Neural progenitor cell (in vitro differentiated cells): ENCODE data around the gene FAM151A. TPM values are rescaled to one million over a fixed set of nuclear protein-coding genes. Genes with fewer than 3 reads are reported as not detected.
"Not testable (repeated sequence)": the region's sequence is repeated elsewhere in the genome, so short reads cannot be mapped to it uniquely, and the experiment has no call there.

Experiments
- DNase-seq: peaks from one replicate; pipeline ENCODE4 v3.0.0-alpha.2; 2016; ENCODE audit warnings: low spot score
- H2AFZ ChIP-seq: fragments of 200-600 bp; sonication (generic); replicated peaks from 2 replicates; pipeline ENCODE4 v1.6.1; 2016; ENCODE audit warnings: antibody characterized with exemption
- H3F3A ChIP-seq: fragments of 200-600 bp; sonication (generic); 2 replicates; pipeline ENCODE4 v1.6.1; 2016; ENCODE audit warnings: antibody characterized with exemption, low read depth
- H3K27ac ChIP-seq: fragments of 200-600 bp; sonication (generic); 2 replicates; pipeline ENCODE4 v1.5.1; 2016; ENCODE audit warnings: mild to moderate bottlenecking
- H3K27me3 ChIP-seq: fragments of 200-600 bp; sonication (generic); 2 replicates; pipeline ENCODE4 v1.6.1; 2016; ENCODE audit warnings: mild to moderate bottlenecking, moderate library complexity
- H3K36me3 ChIP-seq: fragments of 200-600 bp; sonication (generic); 2 replicates; pipeline ENCODE4 v1.5.1; 2016
- H3K4me1 ChIP-seq: fragments of 200-600 bp; sonication (generic); 2 replicates; pipeline ENCODE4 v1.6.1; 2016; ENCODE audit warnings: mixed run types
- H3K4me2 ChIP-seq: fragments of 200-600 bp; sonication (generic); 2 replicates; pipeline ENCODE4 v1.6.1; 2016
- H3K4me3 ChIP-seq: fragments of 200-600 bp; sonication (generic); 2 replicates; pipeline ENCODE4 v1.5.1; 2016
- H3K79me2 ChIP-seq: fragments of 200-600 bp; sonication (generic); 2 replicates; pipeline ENCODE4 v1.6.1; 2016; ENCODE audit warnings: low read depth
- H3K9ac ChIP-seq: fragments of 200-600 bp; sonication (generic); 2 replicates; pipeline ENCODE4 v1.6.1; 2016
- H3K9me3 ChIP-seq: fragments of 200-600 bp; sonication (generic); 2 replicates; pipeline ENCODE4 v1.5.1; 2016; ENCODE audit warnings: low read depth
- H4K20me1 ChIP-seq: fragments of 200-600 bp; sonication (generic); 2 replicates; pipeline ENCODE4 v1.6.1; 2016; ENCODE audit warnings: low read depth
- H3K27ac Mint-ChIP-seq: 3 replicates; pipeline ENCODE4 v1.8.0; 2021; ENCODE audit warnings: mixed read lengths
- H3K27me3 Mint-ChIP-seq: 2 replicates; pipeline ENCODE4 v1.8.0; 2022; ENCODE audit warnings: low read depth, mild to moderate bottlenecking, inconsistent platforms, moderate library complexity, mixed read lengths; ENCODE audit not compliant: insufficient read depth
- H3K36me3 Mint-ChIP-seq: 3 replicates; pipeline ENCODE4 v1.8.0; 2021; ENCODE audit warnings: mixed read lengths
- H3K4me1 Mint-ChIP-seq: 3 replicates; pipeline ENCODE4 v1.8.0; 2021; ENCODE audit warnings: mixed read lengths
- H3K4me3 Mint-ChIP-seq: 3 replicates; pipeline ENCODE4 v1.8.0; 2021; ENCODE audit warnings: mild to moderate bottlenecking, moderate library complexity, mixed read lengths
- H3K9me3 Mint-ChIP-seq: 3 replicates; pipeline ENCODE4 v1.8.0; 2020; ENCODE audit warnings: mixed read lengths
- EZH2 ChIP-seq: fragments of 200-600 bp; sonication (generic); IDR thresholded peaks from 2 replicates; pipeline ENCODE4 v1.6.1; 2017; ENCODE audit warnings: antibody characterized with exemption, mild to moderate bottlenecking, moderate library complexity
- EZH2phosphoT487 ChIP-seq: fragments of 200-600 bp; sonication (generic); IDR thresholded peaks from 2 replicates; pipeline ENCODE4 v1.6.1; 2017; ENCODE audit warnings: antibody characterized with exemption
- total RNA-seq: library from RNA; depleted of rRNA; stranded (reverse); fragments of >200 nt; gene quantifications from 2 replicates; pipeline ENCODE4 v1.2.3, GENCODE V29; 2015; ENCODE audit warnings: low replicate concordance
- TF ChIP-seq, protein P1 (sequence below): fragments of 200-600 bp; sonication (generic); IDR thresholded peaks from 2 replicates; pipeline ENCODE4 v1.5.1; 2017; ENCODE audit warnings: antibody characterized with exemption, mild to moderate bottlenecking

FAM151A gene
- total RNA-seq, 1 donor from 2014 or later, result not detected

DNA sequence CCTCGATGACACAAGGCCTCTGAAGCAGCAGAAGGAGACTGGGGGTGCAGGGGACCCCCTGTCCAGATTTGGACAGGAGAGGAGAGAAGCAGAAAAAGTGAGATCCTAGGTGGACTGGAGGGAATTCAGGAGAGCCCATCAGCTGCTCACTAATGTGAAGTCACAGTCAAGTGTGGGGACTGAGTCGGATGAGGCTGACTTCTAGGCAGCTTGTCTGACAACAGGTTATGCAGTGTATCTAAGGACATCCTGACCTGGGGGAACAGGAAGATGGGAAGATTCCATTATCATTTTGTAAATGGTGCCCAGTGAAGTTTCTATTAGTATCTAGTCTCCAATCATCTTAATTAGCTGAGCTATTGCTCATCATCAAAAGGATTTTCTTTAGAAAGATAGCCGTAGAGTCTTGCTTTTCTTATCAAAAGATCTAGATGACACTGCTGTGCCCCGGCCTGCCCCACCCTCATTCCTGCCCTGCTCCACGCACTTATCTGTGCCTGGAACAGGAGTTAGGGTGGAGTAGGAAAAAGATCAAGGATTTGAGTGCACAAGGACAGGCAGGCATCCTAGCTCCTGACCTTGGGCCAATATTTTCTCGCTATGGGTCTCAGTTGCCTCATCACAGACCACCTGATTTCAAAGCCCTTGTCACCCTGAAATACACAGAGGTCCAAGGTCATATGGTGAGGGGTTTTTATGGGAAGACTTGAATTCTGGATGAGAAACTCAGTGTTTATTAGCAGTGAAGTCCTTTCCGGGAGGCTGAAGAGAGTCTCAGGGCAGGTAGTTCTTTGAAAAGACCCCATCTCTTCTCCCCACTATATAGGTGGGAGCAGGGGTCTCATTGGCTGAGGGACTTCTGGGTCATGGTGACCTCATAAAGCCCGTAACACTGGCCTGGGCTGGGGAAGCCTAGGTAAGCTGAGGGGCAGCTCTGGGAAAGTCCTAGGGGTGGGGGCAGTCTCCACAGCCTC is 17.8 kb upstream of the FAM151A start, which contains the start of gene MROH7:
Gene MROH7 (plus strand): TSS at position 924 of the 974 bp plus-strand sequence. CDS start 11,141 bp downstream, outside the sequence.
- no peaks in the 10 kb centered on the region for H3K79me2 ChIP-seq
- H3K9ac ChIP-seq, result no peak within 1 kb of the TSS
- no peak within 1 kb of the TSS for H3K4me2 ChIP-seq
- H3K9me3 ChIP-seq, result no peaks in the 10 kb centered on the region
- TF ChIP-seq EZH2, result no peak
- TF ChIP-seq, protein P1, sequence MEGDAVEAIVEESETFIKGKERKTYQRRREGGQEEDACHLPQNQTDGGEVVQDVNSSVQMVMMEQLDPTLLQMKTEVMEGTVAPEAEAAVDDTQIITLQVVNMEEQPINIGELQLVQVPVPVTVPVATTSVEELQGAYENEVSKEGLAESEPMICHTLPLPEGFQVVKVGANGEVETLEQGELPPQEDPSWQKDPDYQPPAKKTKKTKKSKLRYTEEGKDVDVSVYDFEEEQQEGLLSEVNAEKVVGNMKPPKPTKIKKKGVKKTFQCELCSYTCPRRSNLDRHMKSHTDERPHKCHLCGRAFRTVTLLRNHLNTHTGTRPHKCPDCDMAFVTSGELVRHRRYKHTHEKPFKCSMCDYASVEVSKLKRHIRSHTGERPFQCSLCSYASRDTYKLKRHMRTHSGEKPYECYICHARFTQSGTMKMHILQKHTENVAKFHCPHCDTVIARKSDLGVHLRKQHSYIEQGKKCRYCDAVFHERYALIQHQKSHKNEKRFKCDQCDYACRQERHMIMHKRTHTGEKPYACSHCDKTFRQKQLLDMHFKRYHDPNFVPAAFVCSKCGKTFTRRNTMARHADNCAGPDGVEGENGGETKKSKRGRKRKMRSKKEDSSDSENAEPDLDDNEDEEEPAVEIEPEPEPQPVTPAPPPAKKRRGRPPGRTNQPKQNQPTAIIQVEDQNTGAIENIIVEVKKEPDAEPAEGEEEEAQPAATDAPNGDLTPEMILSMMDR, result no peak
- TF ChIP-seq EZH2phosphoT487, result no peak
- no peaks in the 10 kb centered on the region for H3F3A ChIP-seq
- H3K4me3 ChIP-seq, result no peak within 1 kb of the TSS
- no peaks in the 10 kb centered on the region for H3K27me3 ChIP-seq
- DNase-seq, result no peak
- H3K27me3 Mint-ChIP-seq, result peaks cover 3% of the 10 kb centered on the region
- H3K4me1 ChIP-seq, result no peaks in the 10 kb centered on the region
- no peaks in the 10 kb centered on the region for H3K36me3 Mint-ChIP-seq
- H3K9me3 Mint-ChIP-seq, result peaks cover 14% of the 10 kb centered on the region
- no peaks in the 10 kb centered on the region for H4K20me1 ChIP-seq
- H3K27ac ChIP-seq, result no peak within 1 kb of the TSS
- peaks cover 11% of the 10 kb centered on the region for H3K4me1 Mint-ChIP-seq
- H3K36me3 ChIP-seq, result no peaks in the 10 kb centered on the region
- no peak within 1 kb of the TSS for H3K4me3 Mint-ChIP-seq
- H3K27ac Mint-ChIP-seq, result no peak within 1 kb of the TSS
- H2AFZ ChIP-seq, result no peak within 1 kb of the TSS

DNA sequence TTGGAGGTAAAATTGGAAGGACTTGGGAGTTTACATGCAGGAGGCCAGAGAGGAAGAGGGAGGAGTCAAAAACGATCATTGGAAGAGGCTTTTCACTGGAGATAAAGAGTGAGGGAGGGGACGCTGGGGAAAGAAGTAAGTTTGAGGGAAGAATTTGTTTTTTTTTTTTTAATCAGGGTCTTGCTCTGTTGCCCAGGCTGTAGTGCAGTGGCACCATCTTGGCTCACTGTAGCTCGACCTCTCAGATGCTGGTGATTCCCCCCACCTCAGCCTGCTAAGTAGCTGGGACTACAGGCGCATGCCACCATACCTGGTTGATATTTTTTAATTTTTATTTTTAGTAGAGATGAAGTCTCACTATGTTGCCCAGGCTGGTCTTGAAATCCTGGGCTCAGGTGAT is 17.0 kb upstream of the FAM151A start:
- Histone ChIP-seq H3K27me3 (no peaks in the 10 kb centered on the region), H4K20me1 (no peaks in the 10 kb centered on the region), H3K4me1 (no peaks in the 10 kb centered on the region), H3K36me3 (no peaks in the 10 kb centered on the region), H3K4me3 (no peak overlapping the region), H3K9me3 (no peaks in the 10 kb centered on the region), H3K9ac (no peak overlapping the region), H3K79me2 (no peaks in the 10 kb centered on the region), H2AFZ (no peak overlapping the region), H3F3A (no peaks in the 10 kb centered on the region), H3K4me2 (no peak overlapping the region), H3K27ac (no peak overlapping the region)
- TF ChIP-seq, protein P1, result no peak
- no peak for TF ChIP-seq EZH2phosphoT487
- TF ChIP-seq EZH2, result no peak
- no peak overlapping the region for H3K27ac Mint-ChIP-seq
- H3K4me1 Mint-ChIP-seq, result peaks cover 14% of the 10 kb centered on the region
- no peaks in the 10 kb centered on the region for H3K36me3 Mint-ChIP-seq
- H3K4me3 Mint-ChIP-seq, result no peak overlapping the region
- no peak for DNase-seq
- peaks cover 16% of the 10 kb centered on the region for H3K9me3 Mint-ChIP-seq
- peaks cover 3% of the 10 kb centered on the region for H3K27me3 Mint-ChIP-seq

DNA sequence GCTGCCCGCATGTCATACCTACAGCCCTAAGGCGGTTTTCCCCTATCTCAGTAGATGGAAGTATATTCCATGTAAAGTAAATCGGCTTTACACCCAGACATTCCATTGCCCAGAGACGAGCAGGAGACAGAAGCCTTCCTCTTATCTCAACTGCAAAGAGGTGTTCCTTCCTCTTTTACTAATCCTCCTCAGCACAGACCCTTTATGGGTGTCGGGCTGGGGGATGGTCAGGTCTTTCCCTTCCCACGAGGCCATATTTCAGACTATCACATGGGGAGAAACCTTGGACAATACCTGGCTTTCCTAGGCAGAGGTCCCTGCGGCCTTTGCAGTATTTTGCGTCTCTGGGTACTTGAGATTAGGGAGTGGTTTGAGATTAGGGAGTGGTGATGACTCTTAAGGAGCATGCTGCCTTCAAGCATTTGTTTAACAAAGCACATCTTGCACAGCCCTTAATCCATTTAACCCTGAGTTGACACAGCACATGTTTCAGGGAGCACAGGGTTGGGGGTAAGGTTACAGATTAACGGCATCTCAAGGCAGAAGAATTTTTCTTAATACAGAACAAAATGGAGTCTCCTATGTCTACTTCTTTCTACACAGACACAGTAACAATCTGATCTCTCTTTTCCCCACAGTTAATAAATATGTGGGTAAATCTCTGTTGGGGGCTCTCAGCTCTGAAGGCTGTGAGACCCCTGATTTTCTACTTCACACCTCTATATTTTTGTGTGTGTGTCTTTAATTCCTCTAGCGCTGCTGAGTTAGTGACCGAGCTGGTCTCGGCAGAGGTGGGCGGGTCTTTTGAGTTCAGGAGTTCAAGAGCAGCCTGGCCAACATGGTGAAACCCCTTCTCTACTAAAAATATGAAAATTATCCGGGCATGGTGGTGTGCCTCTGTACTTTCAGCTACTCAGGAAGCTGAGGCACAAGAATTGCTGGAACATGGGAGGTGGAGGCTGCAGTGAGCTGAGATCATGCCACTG is 13.4 kb upstream of the FAM151A start:
- H3K36me3 Mint-ChIP-seq, H3K27me3 ChIP-seq, H3K4me1 ChIP-seq, H3K9ac ChIP-seq, H3F3A ChIP-seq, H3K4me3 Mint-ChIP-seq, H3K9me3 Mint-ChIP-seq, H3K4me2 ChIP-seq, H3K79me2 ChIP-seq, DNase-seq, H4K20me1 ChIP-seq, H3K27me3 Mint-ChIP-seq, H3K4me3 ChIP-seq, H3K27ac ChIP-seq, H3K9me3 ChIP-seq, H3K36me3 ChIP-seq: not testable (repeated sequence)
- peaks cover 17% of the 10 kb centered on the region for H3K4me1 Mint-ChIP-seq
- peak overlapping the region; percentile 70 for H3K27ac Mint-ChIP-seq
- H2AFZ ChIP-seq, result peak overlapping the region; percentile 2

DNA sequence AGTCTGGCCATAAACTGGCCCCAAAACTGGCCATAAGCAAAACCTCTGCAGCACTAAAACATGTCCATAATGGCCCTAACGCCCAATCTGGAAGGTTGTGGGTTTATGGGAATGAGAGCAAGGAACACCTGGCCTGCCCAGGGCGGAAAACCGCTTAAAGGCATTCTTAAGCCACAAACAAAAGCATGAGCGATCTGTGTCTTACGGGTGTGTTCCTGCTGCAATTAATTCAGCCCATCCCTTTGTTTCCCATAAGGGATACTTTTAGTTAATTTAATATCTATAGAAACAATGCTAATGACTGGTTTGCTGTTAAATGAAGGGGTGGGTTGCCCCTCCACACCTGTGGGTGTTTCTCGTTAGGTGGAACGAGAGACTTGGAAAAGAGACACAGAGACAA is 12.5 kb upstream of the FAM151A start:
- H3K4me1 Mint-ChIP-seq, result peaks cover 20% of the 10 kb centered on the region
- not testable (repeated sequence) for H3K9ac ChIP-seq, H3F3A ChIP-seq, H3K4me3 Mint-ChIP-seq, H3K9me3 Mint-ChIP-seq, H4K20me1 ChIP-seq, H3K4me3 ChIP-seq, H3K27ac Mint-ChIP-seq, H3K27ac ChIP-seq, H3K9me3 ChIP-seq, H3K27me3 Mint-ChIP-seq, H3K27me3 ChIP-seq, H3K4me1 ChIP-seq, H3K79me2 ChIP-seq, H3K36me3 ChIP-seq, DNase-seq, H3K4me2 ChIP-seq, H2AFZ ChIP-seq, H3K36me3 Mint-ChIP-seq
